Amygdala (tissue), 56 donors: Measurements from ENCODE around the gene VRK1.

Source experiments
- DNase-seq, 56 donors: peaks; one replicate each; lab custom pipeline; 2025; lab: John Stamatoyannopoulos, UW

Gene VRK1

GRCh38 chr14:96914571-96915128, 117.5 kb downstream of the VRK1 start:
- no peak for DNase-seq

DNA sequence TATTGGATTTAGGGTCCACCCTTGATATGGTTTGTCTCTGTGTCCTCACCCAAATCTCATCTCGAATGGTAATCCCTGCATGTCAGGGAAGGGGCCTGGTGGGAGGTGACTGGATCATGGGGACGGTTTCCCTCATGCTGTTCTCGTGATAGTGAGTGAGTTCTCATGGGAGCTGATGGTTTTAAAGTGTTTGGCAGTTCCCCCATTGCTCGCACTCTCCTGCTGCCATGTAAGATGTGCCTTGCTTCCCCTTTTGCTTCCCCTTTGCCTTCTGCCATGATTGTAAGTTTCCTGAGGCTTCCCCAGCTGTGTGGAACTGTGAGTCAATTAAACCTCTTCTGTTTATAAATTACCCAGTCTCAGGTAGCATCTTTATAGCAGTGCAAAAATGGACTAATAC, 118.3 kb downstream of the VRK1 start:
- no peak for DNase-seq

DNA sequence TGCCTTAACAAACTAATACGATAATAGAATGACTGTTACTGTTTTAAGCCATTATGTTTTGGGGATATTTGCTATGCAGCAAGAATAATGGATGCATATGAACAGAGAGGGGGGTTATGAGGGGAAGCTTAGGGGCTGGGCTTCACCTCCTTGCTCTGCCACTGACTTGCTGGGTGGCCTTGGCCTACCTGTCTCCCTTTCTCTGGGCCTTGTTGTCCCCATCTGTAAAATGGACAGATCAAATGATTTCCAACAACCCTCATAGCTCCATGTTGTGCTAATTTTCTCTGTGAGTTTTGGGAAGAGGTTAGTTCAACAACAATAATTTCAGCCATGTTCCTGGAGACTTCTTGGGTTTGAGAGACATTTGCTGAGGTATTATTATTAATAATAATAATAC, 119.6 kb downstream of the VRK1 start:
- no peak for DNase-seq

- no peak for DNase-seq
Measured at GRCh38 chr14:96917442-96917963, 120.3 kb downstream of the VRK1 start.

- DNase-seq: no peak
Measured at GRCh38 chr14:96920023-96920422, 122.8 kb downstream of the VRK1 start.

- no peak for DNase-seq
Measured at GRCh38 chr14:96920820-96921219, 123.6 kb downstream of the VRK1 start.

DNA sequence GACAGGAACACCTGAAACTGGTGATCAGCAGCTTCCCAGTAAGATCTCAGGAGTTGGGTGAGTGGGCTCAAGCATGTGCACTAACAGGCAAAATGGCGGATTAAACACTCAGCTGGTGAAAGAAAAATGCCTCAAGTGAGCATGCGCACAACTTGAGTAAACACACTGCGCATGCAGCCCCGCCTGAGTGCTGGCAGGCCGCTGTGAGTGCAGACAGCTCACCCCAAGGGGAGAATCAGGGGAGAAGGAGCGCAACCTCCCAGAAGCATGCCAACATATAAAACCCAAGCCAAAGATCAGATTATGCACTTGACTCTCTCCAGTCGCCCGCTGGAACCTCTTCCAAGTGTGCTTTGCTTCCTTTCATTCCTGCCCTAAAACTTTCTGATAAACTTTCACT, 125.8 kb downstream of the VRK1 start:
- DNase-seq: no peak

DNA sequence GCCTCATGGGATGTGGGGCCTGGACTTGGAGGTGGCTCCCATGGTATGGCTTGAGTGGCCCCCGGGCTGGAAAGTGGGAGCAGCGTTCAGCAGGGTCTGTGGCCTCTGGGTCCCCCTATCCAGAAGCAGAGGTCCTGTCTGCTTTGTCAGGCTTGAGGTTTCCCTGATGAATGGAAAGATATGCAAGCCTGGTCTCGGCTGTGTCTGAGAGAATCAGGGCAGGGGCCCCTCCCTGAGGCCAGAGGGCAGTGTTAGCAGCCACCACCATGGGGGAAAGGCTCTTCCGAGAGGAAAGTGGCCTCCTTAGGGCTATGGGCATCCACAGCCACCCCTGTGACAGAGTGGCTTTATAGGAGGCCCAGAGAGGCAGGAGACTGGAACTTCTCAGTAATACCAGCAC, 128.2 kb downstream of the VRK1 start:
- DNase-seq: no peak

DNA sequence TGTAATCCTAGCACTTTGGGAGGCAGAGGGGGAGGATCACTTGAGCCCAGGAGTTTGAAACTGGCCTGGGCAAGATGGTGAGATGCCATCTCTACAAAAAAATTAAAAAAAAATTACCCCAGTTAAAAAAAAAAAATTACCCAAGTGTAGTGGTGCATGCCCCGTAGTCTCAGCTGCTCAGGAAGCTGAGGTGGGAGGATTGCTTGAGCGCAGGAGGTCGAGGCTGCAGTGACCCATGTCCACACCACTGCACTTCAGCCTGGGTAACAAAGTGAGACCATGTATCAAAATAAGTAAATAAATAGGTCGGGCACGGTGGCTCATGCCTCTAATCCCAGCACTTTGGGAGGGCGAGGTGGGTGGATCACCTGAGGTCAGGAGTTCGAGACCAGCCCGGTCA, 128.8 kb downstream of the VRK1 start:
- DNase-seq: no peak

GRCh38 chr14:96928779-96929380, 131.7 kb downstream of the VRK1 start:
- DNase-seq: no peak

- no peak for DNase-seq
Measured at GRCh38 chr14:96929950-96930349, 132.8 kb downstream of the VRK1 start.

GRCh38 chr14:96930526-96930925, 133.3 kb downstream of the VRK1 start:
- no peak for DNase-seq
